HG02943 (cell line): ENCODE results near the gene ZNF407.

Source experiments
- ATAC-seq: cut with Tn5 transposase; IDR thresholded peaks from one replicate; pipeline ENCODE4 v1.9.1; 2021; ENCODE audit warnings: mild to moderate bottlenecking, low read depth, moderate library complexity; ENCODE audit not compliant: unreplicated experiment

ZNF407 gene

DNA sequence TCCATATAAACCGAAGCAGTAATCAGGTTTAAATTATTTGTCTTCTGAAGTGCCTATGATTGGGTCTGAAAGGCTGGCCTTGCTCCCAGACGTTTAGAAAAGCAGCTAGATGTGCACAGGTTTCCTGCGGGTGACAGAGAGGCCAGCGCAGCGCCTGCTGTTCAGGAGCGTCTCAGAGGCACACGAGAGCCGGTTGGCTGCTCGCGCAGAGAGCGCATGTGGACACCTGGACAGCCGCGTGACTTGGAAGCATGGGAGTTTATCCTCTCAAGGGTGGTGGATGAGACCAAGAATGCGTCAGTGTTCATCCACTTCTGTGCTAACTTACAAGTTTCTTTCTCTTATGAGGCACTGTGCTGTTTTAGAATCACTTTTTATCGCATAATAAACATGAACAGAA is 307.6 kb downstream of the ZNF407 start:
- no peak for ATAC-seq

DNA sequence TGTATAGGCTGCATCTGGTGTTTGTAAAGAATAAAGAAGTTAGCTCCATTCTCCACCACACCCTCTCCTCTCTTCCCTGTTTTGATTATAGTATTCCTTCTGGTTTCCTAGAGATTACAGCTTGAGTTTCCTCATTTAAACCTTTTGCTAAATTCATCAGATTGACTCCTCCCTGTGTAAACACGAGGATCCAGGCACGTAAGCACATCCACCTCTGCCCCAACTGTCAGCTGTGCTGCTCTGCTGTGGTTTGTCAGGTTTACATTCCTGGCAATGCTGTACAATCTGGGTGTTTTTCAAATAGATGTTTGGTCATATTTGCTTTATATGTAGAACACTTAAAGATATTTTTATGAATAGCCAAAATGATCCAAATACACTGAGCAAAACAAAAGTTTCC is 308.5 kb downstream of the ZNF407 start:
- no peak for ATAC-seq

DNA sequence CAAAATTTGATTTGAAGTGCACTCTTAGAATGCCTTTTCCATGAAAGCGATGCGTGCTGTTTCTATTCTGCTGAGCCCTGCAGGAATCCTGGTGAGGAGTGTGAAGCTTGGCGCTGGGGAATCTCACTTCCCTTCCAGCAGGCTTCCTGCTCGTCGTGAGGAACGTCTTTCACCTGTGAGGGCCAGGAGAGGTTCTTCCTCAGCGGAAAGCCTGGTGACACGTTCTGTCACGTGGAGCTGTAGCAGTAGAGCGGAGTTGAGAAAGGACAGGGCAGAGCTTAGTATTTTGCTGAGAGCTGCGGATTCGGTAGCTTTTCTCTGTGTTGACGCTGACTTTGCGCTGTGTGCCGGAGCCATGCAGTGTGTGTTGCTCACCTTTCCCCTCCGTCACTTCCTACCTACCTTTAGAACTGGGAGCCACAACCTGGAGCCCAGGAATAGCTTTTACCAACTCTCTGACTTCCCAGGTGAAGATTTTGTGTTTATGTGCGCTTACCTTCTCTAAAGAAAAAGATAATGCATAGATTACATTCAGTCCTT is 316.5 kb downstream of the ZNF407 start:
- no peak for ATAC-seq

DNA sequence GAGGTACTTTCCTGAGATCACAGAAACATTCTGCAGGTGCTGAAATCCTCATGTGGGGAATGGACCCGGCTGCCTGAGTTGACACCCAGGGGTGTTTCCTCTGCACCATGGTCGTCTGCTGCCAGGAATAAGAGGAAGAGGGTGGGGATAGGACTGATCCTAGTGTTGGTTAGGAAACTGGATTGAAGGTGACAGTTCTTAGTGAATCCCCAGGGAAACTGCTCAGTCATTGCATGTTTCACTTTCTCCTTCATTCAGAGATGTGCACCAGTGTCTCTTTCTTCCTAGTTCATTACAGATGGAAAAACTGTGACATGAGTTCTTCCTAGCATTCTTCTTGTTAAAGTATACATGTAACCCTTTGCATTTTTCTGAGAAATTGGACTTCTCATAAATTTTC is 317.0 kb downstream of the ZNF407 start:
- ATAC-seq = no peak

DNA sequence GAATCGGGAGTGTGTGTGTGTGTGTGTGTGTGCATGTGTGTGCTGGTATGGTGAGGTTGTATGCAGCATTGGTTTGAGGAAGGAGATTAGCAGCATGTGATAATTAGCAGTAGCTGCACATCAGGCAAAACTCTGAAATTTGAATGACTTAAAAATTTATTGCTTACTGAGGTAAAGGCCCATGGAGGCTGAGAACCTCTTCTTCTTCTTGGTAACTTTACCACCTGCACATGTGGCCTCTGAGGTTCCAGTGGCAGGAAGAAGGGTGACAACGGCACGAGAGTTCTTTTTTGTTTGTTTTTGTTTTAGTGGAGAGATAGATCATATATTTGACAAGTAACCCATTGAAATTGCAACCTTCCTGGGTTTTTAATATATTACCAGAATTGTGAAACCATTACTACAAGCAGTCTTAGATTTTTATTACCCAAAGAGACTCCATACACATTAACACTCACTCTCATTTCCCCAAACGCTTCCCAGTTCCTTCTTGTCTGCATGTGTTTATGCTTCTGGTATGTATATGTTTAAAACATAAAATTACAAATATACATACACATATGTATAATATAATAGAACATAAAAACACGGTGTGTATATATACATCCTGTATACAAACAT is 319.2 kb downstream of the ZNF407 start:
- no peak for ATAC-seq

DNA sequence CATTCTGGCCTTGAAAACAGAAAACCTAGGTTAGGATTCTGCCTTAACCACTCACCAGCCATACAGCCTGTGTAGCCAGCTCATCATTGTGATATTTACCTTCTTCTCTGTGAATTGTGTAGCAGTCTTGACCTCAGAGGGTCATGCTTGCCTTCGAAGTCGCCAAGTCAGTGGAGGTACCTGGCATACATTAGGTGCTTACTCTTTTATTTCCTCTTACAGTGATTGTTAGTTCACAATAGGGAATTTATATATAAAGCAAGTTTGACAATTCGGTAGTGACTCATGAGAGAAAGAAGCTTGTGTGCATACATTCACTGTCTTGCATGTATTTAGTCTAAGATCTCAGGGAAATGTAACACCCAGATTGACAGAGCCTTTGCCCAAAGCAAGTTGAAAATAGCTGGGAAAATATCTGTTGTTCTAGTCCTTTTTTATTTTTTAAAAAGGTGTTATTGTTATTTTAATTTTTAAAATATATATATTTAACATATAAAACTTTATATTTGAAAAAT is 320.7 kb downstream of the ZNF407 start:
- no peak for ATAC-seq

DNA sequence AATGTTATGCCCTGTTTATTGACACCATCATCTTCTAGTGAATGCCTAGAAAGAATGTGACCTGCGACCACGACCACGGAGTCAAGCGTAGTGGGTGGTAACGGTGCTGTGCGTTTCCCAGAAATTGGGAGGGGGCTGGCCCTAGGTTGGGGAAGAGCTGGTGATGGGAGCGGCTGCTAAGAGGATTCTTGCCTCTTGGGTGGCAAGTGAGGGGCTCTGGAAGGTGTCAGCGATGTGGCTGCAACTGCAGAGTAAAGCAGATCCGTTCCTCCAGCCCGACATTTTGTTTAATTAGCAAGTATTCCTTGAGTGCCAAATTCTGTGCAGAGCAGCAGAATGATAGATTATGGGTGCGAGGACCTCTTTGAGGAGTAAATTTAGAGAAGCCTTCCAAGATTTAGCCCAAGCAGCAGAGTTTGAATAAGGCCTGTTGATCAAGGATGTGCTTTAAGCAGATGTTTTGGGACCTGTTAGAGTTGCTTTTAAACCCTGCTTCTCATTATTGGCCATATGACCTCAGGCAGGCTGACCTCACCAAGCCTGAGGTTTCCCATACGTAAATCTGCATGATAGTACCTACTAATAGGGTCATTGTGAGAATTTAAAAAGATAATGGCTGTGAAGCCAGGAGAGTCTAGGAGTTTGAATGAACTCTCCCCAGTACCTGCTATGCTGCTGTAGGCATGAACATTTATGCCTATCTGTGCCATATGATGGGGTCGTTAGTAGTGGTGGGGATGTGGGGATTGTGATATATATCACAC is 323.6 kb downstream of the ZNF407 start:
- ATAC-seq = no peak

DNA sequence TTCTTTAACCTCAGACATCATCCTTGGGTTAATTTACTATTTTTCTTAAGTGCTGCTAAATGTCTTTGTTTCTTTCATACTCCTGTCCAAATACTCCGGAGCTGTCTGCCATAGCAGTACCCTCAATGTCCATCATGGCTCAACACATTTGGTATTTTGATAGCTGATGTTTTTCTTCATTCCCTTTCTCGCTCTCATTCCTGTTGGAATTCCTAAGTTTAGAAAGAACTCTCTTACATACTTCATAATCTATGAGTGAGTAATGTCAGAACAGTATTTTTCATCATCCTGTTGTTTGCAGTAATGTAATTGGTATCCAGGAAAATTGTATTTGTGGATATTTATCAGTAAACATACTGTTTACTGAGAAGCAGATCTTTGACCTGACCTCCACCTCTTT is 328.4 kb downstream of the ZNF407 start:
- no peak for ATAC-seq

DNA sequence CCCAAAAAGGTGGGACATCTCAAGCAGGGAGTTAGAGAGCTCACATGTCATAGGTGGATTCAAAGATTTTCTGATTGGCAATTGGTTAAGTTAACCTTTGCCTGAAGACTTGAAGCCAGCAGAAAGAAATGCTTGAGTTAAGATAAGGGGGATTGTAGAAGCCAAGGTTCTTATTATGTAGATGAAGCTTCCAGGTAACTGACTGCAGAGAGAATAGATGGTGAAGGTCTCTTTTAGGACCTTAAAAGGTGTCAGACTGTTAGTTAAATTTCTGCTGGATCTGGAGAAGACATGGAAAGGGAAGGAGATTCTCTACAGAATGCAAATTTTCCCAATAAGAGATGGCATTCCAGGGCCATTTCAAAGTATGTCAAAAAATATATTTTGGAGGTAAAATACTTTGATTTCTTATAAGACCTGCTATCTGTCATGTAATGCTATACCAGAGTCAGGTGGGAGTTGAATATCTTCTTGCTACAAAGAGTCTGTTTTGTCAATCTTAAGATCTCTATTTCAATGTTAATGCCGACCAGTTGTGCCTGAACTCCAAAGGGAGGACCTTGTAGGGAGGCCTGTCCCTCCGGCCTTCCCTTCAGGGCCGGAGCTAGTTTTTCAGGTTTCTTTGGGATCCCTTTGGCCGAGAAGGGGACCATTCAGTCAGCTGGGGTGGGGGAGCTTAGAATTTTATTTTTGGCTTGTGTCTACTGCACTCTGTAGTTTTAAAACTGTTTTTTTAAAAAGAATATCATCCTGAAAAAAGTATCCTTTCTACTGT is 330.7 kb downstream of the ZNF407 start:
- no peak for ATAC-seq

DNA sequence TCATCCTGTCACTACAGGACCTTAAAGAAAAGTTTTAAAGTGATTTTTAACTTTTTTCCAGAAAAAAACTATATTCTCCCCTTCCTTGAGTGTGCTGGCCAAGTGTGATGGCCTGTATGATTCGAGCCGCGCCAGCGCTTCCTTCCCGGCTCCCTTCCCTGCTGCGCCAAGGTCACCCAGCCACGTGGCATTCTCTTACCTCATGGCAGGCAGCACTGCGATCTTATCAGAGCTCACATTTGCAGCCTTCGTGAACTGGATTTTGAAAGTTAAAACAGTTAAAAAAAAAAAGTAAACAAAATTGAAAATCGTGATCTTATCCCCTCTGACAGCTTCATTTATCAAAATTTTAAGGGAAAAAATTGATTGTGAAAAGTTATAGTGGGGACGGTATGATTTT is 331.4 kb downstream of the ZNF407 start:
- ATAC-seq = no peak

DNA sequence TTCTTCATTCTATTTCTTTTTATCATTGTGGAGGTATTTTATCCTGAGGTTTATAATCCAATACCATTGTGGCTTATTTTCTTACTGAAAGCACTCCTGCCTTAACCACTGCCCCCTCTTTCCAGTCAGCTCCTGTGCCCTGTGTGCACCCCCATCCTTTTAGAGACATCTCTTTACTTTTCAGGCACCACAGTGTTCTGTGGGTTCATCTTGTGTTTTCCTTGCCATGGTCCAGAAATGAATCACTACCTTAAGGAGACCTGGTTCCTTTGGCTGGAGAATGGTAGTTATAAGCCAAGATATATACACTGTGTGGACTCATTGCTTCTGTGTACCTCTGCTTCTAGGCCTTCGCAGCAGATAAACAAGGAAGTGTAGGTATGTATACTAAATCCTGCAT is 332.9 kb downstream of the ZNF407 start:
- ATAC-seq = no peak

DNA sequence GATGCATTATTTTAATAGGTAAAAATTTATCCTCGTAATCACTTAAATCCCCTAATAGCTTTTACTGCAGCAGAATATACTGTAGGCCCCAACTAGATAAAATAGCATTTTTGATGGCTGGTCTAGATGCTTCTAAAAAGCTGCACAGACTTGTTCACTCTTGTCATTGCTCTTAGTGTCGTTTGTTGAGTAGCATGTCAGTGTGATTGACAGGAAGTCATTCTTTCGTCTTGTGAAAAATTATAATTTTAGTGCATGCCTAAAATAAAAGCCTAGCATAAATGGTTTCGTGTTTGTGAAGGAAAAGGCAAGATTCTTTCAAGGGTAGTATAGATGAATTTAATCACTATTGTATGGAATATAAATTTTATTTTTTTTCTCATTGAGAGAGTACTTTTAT is 336.3 kb downstream of the ZNF407 start:
- ATAC-seq = no peak

DNA sequence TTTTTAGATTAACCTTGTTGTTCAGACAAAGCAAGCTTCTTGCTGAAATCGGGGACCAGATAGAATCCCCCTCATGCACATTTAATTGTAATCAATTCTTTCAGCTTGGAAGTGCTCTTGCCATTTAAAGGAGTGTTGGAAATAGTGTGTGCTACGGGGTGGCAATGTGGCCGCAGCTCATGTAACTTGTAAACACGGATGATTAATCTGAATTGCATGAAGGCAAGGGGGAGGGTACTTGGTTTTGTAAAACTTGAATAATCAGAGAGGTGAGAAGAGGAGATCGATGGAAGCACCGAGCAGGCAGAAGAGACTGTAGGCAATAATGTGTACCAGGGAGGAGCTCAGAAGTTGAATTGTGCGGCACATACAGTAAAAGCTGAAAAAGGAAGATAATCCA is 337.8 kb downstream of the ZNF407 start:
- no peak for ATAC-seq

DNA sequence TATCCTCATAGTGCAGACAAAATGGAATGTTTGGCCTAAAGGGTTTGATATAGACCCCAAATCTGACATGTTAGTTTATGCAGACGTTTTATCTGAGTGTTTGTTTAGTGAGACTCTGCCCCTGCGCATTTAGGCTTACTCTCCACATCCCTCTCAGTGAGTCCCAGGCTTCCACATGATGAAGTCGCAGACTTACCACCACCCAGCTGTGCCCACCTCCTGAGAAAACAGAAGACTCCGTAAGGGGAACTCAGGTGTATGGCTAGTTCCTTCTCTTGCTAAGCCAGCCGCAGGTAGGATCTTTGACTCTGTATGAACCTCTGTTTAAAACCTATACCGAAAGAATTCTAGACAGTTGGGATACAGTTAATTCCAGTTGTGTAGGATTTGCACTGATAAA is 338.7 kb downstream of the ZNF407 start:
- no peak for ATAC-seq

DNA sequence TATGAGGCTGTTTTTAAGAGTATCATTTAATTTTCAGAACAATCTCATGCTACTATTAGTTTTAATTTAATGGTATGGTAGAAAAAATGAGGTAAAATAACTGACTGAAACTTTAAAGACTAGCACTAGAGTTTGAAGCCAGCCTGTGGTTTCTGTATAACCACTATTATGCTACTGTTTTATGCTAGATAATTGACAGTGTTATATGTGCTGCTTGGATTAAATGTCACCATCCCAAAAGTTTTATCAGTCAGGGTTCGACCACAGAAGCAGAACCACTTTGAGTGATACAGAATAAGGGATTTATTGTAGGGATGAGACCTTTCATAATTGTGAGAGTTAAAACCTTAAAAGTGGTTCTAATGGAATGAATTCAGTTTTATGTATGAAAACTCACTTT is 339.6 kb downstream of the ZNF407 start:
- ATAC-seq = no peak

DNA sequence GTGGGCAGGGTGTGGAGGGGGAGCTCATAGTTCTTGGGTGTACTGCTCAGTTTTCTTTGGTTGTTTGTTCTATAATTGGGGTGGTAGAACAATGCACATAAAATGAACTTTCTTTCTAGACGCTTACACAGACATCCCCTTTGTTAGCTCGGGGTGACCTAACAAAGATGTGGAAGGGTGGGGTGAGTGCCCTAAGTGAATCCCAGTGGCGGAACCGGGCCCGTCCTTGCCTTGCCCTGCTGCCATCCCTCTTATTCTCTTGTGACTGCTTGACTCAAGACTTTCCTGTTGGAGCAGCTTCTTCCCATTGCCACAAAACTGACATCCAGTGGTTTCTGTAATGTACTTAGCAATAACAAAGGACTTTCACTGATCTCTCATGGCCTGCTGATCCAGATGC is 343.2 kb downstream of the ZNF407 start:
- ATAC-seq = no peak

DNA sequence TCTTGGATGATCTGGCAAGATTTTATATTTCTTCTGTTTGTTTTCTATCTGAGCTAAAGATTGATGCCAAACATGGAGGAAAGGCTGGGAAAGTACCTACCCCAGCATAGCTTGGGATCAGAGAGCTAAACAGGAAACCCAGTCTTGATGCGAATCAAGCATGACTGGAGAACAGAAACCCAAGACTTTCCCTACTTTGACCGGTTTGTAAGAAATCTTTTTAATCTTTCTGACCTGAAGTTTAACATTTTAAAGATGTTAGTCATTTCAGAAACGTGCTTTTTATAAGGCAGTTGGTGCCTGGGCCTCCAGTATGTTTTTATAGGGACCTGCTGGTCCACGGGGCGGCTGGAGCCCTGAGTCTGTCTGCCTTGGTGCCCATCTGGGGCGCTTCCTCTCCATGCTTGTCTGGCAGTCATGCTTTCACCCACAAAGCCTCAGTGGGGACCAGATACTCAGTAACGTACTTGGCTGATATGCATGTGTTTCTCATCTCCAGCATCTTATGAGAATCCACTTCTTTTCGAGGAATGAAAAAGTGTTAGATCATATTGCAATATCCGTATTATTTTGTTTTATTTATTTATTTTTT is 344.7 kb downstream of the ZNF407 start:
- ATAC-seq = peak; percentile 88

DNA sequence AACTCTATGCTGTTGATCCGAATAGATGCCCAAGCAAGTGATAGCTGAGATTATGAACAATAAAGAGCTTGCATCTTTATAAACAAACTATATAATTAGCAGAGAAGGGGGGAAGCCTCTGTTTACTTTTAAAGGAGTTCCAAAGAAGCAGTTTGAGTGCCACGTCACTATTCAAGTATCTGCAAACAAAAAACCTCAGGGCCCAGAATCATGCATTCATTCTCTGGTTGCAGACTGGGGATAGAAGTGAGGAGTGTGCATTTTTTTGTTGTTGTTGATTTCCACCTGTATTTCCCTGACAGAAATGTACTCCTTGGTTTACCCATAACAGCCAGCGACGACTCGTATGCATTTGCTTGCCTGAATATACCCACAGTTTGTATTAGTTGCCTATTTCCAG is 347.0 kb downstream of the ZNF407 start:
- no peak for ATAC-seq

DNA sequence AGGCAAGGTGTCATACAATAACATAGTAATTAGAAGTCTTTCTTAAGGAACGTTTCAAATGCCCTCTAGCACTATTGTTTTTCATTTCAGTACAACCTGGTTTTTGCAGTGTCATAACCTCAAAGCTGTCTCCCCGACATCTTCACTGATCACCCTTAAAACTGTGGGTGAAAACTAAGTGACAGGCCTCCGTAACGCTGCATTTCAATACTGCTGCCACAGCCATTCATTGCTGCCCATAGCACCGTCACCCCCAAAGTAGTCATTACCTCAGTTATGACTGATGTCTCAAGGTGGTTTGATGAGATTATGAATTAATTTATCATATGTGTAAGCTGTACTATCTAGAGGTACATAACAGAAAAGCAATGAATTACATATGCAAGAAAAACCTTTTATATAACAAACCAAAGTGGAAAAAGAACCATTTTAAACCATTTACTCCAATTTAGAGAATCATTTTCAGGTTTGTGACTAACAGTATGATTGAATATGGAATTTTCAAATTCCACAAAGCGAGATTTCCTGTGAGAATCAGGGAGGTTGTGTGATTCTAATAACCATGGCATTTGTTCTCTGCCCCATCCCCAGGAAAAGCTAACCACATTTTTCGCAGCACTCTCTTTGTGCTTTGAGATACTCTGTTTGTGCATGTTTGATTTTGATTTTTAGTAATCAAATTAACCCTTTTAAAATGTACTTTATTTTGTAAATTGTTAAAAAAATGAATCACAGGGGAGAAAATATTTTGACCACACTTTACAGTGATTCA is 348.3 kb downstream of the ZNF407 start:
- no peak for ATAC-seq
